HG03460 (cell line): ENCODE results near the gene MUC21.
"Not testable (repeated sequence)": the region's sequence is repeated elsewhere in the genome, so short reads cannot be mapped to it uniquely, and the experiment has no call there.

Source experiments
- ATAC-seq: cut with Tn5 transposase; IDR thresholded peaks from one replicate; pipeline ENCODE4 v1.9.1; 2021; ENCODE audit not compliant: unreplicated experiment

Gene MUC21

DNA sequence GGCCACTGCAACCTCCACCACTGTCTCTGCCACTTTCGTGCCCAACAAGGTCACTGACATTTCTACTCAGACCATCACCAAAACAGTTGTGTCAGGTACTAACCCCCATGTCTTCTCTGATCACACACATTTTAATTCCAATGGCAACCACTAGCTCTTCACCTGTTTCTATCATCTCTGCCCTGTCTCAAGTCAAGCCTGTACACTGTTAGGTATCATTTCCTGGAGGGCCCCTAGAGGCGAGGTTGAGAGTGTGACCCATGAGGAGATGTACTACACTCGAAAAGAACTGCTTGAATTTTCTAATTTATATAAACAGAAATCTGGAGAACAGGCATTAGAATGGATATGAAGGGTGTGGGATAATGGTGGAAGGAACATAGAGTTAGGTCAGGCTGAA lies 17.4 kb upstream of the MUC21 start:
- no peak for ATAC-seq

DNA sequence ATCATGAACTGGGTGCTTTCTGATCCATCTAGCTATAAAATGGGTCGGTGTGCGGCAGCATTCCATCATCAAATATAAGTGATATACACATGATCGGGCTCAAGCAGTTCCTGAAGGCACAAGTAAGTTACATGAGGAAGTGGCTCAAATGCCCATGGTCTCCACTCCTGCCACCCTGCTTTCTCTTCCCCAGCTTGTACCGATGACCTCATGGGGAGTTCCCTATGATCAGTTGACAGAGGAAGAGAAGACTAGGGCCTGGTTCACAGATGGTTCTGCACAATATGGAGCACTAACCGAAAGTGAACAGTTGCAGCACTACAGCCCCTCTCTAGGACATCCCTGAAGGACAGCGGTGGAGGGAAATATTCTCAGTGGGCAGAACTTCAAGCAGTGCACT lies 14.3 kb upstream of the MUC21 start:
- not testable (repeated sequence) for ATAC-seq

DNA sequence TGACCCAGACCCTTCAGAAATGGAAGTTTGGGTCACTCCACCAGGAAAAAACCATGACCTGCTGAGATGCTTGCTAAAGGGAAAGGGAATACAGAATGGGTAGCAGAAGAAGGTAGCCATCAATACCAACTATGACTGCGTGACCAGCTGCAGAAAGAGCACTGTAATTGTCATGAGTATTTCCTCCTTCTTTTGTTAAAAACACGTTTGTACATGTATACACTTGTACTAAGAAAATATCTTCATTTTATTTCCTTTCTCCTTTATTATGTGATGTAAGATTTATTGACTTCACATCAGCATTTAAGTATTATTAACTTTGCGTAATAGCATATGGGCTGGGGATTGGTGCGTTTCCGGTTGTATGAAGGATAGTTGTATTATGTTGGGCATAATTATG lies 12.6 kb upstream of the MUC21 start:
- ATAC-seq, result no peak

DNA sequence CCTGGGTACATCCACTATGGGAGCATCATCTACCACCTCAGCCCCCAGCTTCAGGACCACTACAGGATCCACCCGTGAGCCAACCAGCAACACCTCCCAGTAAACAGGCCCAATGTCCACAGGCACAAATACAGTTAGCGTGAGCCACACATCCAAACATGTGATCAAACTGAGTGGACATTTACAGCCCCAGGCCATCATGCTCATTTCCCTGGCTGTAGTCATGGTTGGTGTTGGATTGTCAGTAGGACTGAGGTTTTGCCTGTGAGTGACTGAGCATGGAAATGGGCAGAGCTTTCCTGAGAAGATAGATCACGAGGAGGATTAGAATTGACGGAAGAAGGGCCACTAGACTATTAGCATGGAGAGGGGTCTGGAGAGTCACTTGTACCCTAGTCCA lies 10.7 kb upstream of the MUC21 start:
- no peak for ATAC-seq

DNA sequence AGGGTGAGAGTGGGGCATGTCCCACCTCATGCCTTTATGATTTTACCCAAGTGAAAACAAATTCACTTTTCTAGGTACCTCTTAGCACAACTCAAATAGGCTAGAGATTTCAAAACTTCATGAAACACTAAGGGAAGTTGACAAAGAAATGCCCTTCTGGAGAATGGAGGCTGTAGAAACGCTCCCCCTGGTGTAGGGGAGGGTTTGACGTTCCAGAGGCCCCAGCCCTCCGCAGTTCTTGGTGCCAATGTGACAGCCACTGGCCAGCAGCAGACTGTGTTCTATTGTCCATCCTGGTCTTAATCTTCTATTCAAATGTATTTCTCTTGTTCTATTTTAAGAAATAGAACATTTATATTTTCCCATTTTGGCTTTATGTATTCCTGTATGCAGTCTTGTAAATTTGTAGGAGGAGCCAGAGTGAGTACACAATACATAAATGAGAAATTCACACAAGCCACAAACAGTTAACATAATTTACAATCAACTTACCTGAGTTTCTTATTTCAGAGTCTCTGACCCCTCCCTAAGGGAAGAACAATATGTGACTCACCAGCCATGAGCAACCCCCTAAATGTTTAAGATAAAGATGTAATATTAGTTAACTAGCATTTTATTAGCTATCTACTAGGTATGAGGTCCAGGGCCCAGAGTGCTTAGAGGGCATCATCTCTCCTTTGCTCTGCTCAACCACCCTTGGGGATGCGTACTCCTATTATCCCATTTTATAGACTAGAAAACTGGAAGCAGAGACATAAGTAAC lies 8.8 kb upstream of the MUC21 start:
- ATAC-seq, result no peak

DNA sequence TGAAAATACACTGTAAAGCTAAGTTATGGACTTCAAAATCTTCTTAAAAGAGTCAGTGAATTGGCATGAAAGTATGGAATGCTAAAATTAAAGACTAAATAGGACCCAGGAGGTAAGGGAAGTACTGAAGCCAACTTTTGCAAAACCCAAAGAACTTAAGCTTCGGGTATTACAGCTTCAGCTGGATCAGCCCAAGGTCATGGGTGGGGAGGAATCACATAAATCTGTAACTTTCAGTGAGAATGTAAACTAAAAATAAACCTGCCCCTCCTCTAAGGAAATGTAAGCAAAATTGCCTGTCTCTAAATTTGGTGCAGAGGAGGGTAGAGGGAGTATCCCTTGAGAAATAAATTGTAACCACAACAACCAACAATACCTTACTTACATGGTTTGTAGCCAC lies 4.4 kb upstream of the MUC21 start:
- no peak for ATAC-seq

DNA sequence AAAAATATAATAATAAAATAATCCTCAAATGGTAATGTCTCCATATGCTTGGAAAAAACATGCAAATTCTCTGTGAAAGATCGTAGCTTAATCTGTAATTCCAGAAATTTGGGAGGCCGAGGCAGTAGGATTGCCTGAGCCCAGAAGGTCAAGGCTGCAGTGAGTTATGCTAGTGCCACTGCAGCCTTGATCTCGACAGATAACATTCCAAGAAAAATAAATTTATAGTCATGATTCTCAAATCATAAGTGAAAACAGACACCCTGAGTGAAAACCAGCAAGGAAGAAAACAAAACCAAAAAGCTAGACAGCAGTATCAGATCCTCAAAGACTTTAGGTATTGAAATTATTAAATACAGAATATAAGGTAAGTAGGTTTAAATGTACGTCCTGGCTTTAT lies 3.8 kb upstream of the MUC21 start:
- ATAC-seq, result no peak

DNA sequence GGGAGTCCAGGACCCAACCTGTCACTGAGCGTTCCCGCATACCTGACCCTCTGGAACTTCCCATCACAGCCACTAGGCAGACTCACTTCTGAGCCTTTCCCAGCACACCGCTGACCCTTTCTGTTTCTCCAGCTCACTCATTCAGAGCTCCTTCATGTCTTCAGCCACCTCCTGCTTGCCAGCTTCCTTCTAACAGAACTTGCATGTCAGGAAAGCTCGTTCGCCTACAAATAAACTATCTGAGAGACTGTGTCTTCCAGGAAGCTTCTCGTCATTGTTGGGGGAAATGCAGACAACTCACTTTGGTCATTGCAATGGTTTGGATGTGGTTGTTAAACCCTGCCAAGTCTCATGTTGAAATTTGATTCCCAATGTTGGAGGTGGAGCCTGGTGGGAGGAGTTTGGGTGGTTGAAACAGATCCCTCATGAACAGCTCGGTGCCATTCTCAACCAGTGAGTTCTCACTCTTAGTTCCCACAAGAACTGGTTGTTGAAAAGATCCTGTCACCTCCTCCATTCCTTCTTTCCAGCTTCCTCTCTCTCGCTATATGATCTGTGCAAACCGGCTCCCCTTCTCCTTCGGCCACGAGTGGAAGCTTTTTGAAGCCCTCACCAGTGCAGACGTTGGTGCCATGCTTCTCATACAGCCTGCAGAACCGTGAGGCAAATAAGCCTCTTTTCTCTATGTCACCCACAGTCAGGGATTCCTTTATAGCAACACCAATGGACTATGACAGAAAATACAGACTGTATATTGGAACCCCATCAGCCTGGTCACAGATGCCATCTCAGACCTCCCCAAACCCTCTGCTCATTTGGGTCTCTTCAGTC lies 1.4 kb upstream of the MUC21 start:
- no peak for ATAC-seq

DNA sequence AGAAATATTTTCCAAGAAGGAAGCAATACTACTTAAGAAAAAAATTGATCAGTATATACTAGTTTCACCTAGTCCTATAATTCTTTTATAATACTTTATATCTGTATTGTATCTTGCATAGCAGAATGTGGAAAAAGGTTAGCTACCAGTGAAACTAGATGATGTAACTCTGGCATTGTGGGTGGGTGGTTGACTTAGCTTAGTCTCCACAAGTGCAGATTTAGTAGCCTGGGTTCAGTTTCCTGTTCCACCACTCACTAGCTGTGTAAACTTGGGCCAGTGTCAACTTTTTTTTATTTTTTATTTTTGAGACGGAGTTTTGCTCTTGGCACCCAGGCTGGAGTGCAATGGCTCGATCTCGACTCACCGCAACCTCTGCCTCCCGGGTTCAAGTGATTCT lies 2.0 kb downstream of the MUC21 start:
- ATAC-seq, result no peak

DNA sequence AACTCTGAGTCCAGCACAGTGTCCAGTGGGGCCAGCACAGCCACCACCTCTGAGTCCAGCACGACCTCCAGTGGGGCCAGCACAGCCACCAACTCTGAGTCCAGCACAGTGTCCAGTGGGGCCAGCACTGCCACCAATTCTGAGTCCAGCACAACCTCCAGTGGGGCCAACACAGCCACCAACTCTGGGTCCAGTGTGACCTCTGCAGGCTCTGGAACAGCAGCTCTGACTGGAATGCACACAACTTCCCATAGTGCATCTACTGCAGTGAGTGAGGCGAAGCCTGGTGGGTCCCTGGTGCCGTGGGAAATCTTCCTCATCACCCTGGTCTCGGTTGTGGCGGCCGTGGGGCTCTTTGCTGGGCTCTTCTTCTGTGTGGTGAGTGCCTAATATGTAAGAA lies 3.8 kb downstream of the MUC21 start:
- no peak for ATAC-seq

DNA sequence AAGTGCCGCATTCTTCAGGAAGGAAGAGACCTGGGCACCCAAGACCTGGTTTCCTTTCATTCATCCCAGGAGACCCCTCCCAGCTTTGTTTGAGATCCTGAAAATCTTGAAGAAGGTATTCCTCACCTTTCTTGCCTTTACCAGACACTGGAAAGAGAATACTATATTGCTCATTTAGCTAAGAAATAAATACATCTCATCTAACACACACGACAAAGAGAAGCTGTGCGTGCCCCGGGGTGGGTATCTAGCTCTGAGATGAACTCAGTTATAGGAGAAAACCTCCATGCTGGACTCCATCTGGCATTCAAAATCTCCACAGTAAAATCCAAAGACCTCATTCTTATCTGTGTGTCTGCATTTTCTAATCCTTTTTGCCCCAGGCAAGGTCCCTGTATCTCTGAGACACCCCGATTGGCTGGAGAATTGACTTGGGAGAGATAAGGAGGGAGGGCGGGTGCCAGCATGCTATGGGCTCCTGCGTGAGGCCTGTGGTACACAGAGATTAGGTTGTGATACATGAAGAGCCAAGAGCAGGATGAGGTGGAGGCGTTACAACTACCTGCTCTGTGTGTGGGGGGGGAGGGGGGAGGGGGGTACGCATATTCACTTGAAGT lies 4.8 kb downstream of the MUC21 start:
- no peak for ATAC-seq

DNA sequence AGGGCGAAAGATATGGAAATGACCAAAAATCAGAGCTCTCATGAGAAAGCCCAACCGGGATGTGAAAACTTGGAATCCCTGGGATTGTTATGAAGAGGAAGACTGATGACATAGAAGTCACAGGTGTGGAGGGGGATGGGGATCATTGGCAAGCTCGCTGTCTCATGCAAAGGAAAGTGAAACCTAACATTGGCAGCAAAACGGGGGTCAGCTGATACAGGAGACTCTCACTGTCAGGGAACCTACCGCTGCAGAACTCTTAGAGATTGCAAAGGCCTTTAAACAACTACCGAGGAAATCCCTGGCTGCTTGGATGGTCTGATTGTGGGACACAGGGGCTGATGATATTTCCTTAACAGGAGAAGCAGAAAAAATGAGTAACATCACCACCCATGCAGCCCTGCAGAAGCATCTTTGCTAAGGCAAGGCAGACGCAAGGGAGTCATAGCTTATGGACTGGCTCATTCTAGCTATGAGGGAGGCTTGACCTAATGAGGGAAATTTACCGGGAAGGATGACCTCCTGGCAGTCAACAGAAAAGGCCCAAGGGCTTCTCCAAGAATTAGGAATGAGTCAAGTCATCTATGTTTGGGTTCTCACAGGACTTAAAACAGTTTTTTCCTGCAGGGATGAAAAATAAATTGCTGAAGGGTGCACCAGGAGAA lies 7.0 kb downstream of the MUC21 start:
- no peak for ATAC-seq

DNA sequence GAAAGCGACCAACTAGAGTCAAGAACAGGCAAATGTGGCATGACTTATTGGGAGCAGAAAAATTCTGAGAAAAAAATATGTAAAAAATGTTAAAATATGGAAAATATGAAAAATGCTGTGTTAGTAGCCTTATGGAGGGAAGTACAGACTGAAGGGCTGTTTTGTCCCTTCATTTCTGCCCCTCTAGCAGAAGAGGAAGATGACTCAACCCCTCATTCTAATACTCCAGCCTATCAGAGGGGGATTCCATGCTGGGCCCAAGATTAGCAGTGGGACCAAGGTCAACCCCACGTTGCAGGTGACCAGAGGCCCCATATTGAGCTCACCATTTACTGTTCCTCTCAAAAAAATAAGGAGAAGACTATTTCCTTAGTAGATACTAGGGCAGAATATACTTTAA lies 8.4 kb downstream of the MUC21 start:
- ATAC-seq, result no peak

DNA sequence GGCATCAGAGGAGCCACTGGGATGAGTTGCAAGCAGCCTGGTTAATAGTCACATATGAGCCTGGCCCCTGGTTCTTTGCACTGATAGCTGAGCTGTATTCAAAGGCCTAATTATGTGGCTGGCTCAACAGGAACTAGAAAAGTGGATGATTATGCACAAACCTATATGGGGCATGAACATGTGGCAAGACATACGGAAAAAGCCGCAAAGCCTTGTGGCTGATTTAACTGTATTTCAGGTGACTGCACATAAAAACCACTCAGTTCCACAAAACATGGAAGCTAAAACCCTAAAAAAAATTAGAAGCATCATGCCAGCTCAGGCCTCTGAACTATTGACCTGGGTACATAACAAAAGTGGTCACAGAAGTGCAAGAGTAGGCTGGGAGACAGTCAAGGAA lies 13.8 kb downstream of the MUC21 start:
- ATAC-seq, result no peak

DNA sequence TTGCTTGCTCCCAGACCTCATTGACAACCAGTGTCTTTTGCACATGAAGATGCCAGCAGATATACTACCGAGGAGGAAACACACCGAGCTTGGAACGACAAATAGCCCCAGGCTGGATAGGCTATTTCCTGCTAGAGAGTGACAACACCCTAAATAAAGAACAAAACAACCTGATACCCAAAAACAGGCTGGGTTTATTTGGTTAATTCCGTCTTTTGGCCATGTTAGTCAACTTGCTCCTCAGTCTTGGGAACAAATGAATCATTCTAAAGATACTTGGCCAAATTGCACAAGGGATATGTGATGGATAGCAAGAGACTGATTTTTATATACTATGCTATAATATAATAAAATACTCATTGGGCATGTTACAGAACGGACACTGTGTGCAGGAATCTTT lies 15.3 kb downstream of the MUC21 start:
- ATAC-seq, result no peak

DNA sequence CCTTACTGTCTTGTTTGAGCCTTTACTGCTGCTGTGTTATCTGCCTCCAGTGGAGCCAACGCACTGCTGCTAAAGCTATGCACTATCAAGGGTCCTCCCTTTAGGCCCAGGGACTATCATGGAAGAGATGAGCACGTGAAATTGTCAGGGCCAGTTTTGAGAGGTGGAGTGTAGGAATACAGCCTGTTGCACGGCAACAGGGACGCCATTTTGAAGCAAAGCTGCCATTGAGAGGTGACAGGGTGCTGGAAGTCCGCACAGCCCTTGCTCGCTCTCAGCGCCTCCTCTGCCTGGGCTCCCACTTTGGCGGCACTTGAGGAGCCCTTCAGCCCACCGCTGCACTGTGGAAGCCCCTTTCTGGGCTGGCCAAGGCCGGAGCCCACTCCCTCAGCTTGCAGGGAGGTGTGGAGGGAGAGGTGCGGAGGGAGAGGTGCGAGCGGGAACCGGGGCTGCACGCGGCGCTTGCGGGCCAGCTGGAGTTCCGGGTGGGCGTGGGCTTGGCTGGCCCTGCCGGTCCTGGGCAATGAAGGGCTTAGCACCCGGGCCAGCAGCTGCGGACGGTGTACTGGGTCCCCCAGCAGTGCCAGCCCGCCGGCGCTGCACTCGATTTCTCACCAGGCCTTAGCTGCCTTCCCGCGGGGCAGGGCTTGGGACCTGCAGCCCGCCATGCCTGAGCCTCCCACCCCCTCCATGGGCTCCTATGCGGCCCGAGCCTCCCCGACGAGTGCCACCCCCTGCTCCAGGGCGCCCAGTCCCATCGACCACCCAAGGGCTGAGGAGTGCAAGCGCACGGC lies 16.7 kb downstream of the MUC21 start:
- not testable (repeated sequence) for ATAC-seq

DNA sequence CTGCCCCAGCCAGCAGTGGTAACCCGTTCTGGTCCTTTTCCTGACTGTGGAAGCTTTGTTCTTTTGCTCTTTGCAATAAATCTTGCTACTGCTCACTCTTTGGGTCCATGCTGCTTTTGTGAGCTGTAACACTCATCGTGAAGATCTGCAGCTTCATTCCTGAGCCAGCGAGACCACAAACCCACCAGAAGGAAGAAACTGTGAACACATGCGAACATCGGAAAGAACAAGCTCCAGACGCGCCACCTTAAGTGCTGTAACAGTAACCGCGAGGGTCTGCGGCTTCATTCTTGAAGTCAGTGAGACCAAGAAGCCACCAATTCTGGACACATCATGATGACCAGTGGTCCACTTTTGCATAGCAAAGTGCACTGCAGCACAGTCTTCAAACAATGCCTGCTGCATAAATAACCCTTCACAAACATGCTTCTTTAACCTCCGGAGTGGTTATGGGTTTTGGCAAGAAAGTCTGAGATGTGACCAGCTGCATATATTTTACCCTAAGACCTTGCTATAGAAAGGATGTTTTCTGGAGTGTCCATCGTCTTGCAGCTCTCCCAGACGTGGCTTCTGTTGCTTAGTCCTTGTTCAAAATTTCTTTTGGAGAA lies 17.9 kb downstream of the MUC21 start:
- no peak for ATAC-seq

DNA sequence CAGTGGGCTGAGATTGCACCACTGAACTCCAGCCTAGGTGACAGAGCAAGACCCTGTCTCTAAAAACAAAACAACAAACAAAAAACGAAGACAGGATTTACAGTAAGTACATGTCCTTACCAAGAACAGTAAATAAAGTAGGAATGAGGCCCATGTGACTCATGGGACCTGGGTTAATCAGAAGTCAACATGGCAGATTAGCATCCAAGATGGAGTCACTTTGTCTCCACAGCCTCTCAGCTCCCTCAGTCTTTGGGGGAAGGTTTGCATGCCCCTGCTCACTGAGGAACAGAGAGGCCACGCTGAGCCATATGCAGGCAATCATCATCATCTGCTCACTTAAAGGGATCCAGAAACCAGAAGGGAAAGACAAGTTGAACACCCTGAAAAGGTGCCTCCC lies 19.0 kb downstream of the MUC21 start:
- ATAC-seq, result no peak

DNA sequence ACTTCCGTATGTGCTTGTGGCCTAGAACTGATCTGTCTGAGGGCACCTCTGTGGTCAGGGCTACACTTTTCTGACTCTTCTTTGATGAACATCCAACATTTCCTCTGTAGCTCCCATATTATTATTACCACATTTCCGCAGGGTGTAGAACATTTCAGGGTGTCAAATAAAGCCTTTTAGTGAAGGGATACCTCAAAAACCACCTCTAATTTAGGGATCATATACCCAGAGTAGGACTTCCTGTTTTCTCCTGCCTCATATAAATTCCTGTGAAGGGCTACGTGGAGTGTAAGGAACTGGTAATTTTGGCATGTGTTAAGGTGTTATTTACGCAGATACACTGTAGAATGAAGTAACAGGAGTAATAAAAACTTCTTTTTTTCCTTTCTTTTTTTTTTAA lies 21.3 kb downstream of the MUC21 start:
- ATAC-seq, result no peak

DNA sequence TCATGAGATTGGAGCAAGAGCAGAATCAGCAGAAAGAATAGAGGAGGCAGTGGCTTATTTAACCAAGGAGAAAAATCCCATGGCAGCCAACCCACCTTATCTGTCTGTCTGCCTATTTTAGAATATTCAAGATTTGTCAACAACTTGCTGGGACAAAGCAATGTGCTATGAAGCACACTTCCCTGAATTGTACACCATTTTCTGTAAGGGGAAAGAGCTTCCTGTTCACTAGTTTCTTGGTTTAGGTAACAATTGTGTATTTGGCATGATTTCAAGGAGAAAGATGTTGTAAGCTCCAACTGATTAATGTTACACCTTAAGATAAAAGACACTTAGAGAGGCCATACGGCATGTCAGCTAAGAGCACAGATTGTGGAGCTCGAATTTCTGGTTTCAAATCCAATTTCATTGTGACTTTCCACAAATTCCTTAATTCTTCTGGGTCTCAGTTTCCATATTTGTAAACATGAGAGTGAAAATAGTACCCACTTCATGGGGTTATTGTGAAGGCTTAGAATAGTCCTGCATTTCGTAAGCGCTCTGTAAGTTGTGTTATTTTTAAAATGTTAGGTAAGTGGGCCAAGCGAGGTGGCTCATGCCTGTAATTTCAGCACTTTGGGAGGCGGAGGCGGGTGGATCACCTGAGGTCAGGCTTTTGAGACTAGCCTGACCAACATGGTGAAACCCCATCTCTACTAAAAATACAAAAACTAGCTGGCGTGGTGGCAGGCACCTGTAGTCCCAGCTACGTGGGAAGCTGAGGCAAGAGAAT lies 21.9 kb downstream of the MUC21 start:
- ATAC-seq, result no peak
